HG03159 (cell line): ENCODE data around the gene SYT11.
"Not testable (repeated sequence)": the region's sequence is repeated elsewhere in the genome, so short reads cannot be mapped to it uniquely, and the experiment has no call there.

Source experiments
- ATAC-seq: cut with Tn5 transposase; IDR thresholded peaks from one replicate; pipeline ENCODE4 v1.9.1; 2021; ENCODE audit warnings: mild to moderate bottlenecking, moderate library complexity; ENCODE audit not compliant: unreplicated experiment

SYT11 gene, protein sequence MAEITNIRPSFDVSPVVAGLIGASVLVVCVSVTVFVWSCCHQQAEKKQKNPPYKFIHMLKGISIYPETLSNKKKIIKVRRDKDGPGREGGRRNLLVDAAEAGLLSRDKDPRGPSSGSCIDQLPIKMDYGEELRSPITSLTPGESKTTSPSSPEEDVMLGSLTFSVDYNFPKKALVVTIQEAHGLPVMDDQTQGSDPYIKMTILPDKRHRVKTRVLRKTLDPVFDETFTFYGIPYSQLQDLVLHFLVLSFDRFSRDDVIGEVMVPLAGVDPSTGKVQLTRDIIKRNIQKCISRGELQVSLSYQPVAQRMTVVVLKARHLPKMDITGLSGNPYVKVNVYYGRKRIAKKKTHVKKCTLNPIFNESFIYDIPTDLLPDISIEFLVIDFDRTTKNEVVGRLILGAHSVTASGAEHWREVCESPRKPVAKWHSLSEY

GRCh38 chr1:155859234-155859829 is at the start of gene SYT11:
Gene SYT11 (plus strand): TSS chr1:155859567. CDS start chr1:155859762, 195 bp downstream.
- ATAC-seq: peak; percentile 58

DNA sequence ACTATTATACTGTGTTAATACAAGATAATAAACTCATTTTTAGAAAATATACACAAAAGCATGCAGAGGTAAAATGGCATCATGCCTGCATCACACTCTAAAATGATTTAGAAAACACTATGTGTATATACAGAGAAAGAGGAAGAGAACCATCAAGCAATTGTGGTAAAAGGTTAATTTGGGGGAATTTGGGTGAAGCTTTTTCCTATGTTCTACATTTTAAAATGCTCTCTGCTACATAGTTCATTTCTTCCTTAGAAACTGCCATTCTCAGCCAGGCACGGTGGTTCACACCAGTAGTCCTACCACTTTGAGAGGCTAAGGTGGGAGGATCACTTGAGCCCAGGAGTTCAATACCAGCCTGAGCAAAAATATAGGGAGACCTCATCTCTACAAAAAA is 46.5 kb upstream of the SYT11 start:
- no peak for ATAC-seq

DNA sequence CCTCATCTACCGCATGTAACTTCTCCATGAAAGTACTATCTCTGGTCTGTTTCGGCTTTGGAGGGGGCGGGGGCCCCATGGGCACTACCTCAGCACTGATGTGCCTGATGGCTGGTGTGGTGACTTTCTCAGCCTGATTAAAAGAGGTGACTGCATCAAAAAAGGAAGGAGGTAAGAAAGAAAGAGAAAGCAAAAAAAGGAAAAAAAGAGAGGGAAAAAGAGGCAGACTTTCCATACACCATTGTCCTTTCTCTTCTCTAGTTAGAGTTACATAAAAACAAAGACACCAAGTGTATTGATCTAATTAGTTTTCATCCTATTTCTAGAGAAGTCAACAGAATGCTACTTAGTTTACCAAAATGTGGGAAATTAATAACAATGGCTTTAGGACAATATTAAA is 45.7 kb upstream of the SYT11 start:
- ATAC-seq: no peak

- no peak for ATAC-seq
These were observed 43.0 kb upstream of the SYT11 start for GRCh38 chr1:155816351-155816750.

GRCh38 chr1:155827450-155827849 is 31.9 kb upstream of the SYT11 start:
- no peak for ATAC-seq

GRCh38 chr1:155831279-155831976 is 27.9 kb upstream of the SYT11 start:
- ATAC-seq: no peak

- no peak for ATAC-seq
These were observed 25.6 kb upstream of the SYT11 start for GRCh38 chr1:155833665-155834295.

DNA sequence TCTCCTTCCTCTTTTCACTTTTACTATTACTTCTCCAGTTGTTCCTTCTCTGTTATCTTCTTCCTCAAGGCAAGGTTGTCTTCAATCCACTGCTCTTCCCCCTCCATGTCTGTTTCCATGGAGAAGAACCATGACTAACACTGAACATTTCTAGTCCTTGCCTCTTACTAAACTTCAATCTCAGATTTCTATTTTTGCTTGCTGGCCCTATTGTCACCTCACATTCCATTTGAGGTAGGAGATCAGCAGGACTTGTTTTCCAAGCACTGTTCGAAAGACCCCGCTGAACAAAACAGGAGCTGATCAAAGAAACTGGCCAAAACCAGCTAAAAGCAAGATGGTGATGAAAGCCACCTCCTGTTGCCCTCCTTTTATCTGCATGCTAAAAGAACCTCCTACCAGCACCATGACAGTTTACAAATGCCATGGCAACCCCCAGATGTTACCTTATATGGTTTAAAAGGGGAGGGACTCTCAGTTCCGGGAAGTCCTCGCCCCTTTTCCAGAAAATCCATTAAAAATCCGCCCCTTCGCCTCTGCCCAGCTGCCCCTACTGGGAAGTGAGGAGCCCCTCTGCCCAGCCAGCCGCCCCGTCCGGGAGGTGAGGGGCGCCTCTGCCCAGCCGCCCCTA is 25.0 kb upstream of the SYT11 start:
- ATAC-seq: no peak

DNA sequence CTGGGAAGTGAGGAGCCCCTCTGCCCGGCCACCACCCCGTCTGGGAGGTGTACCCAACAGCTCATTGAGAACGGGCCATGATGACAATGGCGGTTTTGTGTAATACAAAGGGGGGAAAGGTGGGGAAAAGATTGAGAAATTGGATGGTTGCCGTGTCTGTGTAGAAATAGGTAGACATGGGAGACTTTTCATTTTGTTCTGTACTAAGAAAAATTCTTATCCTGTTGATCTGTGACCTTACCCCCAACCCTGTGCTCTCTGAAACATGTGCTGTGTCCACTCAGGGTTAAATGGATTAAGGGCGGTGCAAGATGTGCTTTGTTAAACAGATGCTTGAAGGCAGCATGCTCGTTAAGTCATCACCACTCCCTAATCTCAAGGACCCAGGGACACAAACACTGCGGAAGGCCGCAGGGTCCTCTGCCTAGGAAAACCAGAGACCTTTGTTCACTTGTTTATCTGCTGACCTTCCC is 24.4 kb upstream of the SYT11 start:
- ATAC-seq: not testable (repeated sequence)

GRCh38 chr1:155835548-155835947 is 23.8 kb upstream of the SYT11 start:
- ATAC-seq: no peak

DNA sequence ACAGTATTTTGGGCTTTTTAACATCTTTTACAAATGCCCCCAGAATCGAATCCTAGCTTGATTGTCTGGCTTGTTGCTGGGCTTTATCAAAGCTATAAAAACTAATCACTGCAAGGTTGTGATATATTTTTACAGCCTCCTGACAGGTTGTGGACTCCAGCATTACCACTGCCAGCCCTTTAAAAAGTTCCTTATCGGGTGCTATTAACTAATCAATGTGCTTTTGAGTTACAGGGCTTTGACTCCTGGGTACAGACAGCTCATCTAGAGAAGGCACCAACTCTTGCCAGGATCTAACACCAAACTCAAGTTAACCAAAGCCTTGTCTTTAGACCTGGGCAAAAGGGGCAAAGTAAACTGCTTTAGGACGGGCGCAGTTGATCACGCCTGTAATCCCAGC is 19.0 kb upstream of the SYT11 start:
- no peak for ATAC-seq

DNA sequence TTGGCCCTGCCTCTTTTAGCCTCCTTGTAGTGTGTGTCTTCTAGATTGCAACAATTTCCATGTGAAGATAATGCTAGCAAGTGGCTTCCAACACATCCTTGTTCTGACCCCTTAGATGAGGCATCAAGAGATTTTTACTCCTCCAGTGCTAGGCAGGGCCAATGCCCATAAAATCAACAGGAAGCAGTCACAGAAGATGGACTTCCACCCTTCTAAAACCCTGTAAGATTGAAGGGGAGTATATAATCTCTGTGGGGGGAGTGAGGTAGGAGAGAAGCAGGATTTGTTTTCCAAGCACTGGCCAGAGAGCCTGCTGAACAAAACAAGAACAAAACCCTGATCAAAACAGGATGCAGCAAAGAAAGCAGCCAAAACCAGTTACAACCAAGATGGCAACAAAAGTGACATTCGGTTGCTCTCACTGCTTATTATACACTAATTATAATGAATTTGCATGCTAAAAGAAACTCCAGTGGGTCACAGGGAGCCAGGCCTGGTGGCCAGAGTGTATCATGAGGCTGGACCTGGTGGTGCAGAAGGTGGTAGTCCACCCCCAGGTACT is 14.4 kb upstream of the SYT11 start:
- ATAC-seq: no peak

GRCh38 chr1:155847823-155848529 is 11.4 kb upstream of the SYT11 start:
- no peak for ATAC-seq

- ATAC-seq: no peak
These were observed 9.0 kb upstream of the SYT11 start for GRCh38 chr1:155850345-155850744.

- ATAC-seq: no peak
These were observed 3.0 kb upstream of the SYT11 start for GRCh38 chr1:155856257-155856974.

DNA sequence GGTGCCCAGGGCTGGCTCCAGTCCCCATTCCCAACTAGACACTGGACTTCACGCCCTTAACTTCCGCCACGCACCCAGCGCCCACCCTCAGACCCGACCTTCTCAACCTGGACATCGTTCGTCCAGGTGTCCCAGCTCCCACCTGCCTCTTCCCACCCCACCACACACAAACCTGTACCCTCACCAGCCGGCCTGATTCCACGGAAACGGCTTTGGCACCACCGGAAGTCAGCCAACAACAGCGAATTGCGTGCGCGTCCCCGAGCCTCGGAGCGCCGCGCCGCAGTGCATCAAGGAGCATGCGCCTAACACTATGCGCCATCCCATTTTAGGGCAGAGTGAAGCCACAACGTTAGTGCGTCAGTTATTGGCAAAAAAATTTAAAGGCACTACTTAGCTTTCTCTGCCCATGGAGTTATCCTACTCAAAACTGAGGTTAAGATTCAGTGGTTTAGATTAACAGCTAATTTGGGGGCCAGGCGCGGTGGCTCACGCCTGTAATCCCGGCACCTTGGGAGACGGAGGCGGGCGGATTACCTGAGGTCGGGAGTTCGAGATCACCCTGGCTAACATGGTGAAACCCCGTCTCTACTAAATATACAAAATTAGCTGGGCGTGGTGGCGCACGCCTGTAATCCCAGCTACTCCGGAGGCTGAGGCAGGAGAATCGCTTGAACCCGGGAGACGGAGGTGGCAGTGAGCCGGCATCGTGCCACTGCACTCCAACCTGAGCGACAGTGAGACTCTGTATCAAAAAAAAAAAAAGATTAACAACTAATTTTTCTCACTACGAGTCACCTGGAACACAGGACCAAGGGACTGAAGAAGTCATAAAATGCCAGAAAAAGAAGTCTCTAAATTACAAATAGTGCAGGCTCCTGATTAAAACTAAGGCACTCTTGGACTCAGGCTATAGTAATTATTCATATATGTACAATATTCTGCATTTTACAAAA is 2.1 kb upstream of the SYT11 start, which contains the start of gene GON4L:
Gene GON4L (minus strand): TSS at position 240 of the 956 bp plus-strand sequence. CDS start 3,434 bp downstream, outside the sequence.
- peak; percentile 50 for ATAC-seq

DNA sequence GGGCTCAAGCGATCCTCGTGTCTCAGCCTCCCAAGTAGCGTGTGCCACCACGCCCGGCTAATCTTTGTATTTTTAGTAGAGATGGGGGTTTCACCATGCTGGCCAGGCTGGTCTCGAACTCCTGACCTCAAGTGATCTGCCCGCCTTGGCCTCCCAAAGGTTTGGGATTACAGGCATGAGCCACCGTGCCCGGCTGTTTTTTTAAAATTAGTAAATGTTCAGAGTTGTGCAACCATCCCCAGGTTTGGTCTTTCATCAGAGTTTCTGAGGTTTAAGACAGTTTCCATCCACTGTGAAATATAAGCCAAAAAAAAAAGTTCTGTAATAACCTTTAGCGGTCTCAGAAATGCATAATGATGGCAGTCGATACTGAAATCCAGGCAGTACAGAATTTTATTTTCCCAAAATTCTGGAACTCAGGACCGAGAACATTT is 550 bp upstream of the SYT11 start:
- peak; percentile 19 for ATAC-seq
